Thyroid gland (tissue), 4 donors: ENCODE results near the gene TSTD1. TPM values are rescaled to one million over a fixed set of nuclear protein-coding genes. Genes with fewer than 3 reads are reported as not detected.
"Not testable (repeated sequence)": the region's sequence is repeated elsewhere in the genome, so short reads cannot be mapped to it uniquely, and the experiment has no call there.

ENCODE experiments used
- DNase-seq, 2 donors: peaks; one replicate each; pipeline ENCODE4 v3.0.0-alpha.2; 2019
- H3K27ac ChIP-seq, 3 donors: fragments of 200-600 bp; sonication (generic); 1 replicate in 2 of 3; 2 replicates in 1 of 3; pipeline ENCODE4 v1.5.1; 2016 to 2019; ENCODE audit warnings: mild to moderate bottlenecking in 1 of 3, moderate library complexity in 1 of 3
- H3K27me3 ChIP-seq: fragments of 200-600 bp; sonication (generic); one replicate; pipeline ENCODE4 v1.5.1; 2019
- H3K36me3 ChIP-seq, 2 donors: fragments of 200-600 bp; sonication (generic); one replicate each; pipeline ENCODE4 v1.5.1; 2016 to 2019
- H3K4me1 ChIP-seq, 2 donors: fragments of 200-600 bp; sonication (generic); one replicate each; pipeline ENCODE4 v1.5.1; 2017 to 2019
- H3K4me3 ChIP-seq, 3 donors: fragments of 200-600 bp; sonication (generic); replicated peaks in 1 of 3; 1 replicate in 2 of 3; 2 replicates in 1 of 3; pipeline ENCODE4 v1.5.1; 2016; ENCODE audit warnings: mild to moderate bottlenecking in 1 of 3
- H3K9me3 ChIP-seq: fragments of 200-600 bp; sonication (generic); one replicate; pipeline ENCODE4 v1.5.1; 2017
- POLR2A ChIP-seq, 2 donors: fragments of 450-650 bp; IDR thresholded peaks; one replicate each; pipeline ENCODE4 v1.6.1; 2017; ENCODE audit warnings: antibody characterized with exemption in 2 of 2, mild to moderate bottlenecking in 2 of 2, moderate library complexity in 1 of 2
- WGBS, 2 donors: methylation state at CpG; one replicate each; pipeline ENCODE4 v1.1.5; 2017; 5-methylcytosine and 5-hydroxymethylcytosine counted together
- intact Hi-C: fragments of 100-400 bp; cut with DNase I; formaldehyde crosslinking; loops from one replicate; pipeline ENCODE4 v1.15.1; 2023
- total RNA-seq, 4 donors: library from RNA; depleted of rRNA; stranded (reverse); fragments of >200 nt; gene quantifications; one replicate each; pipeline ENCODE4 v1.2.3, GENCODE V29; 2016
- TF ChIP-seq, protein P1 (sequence below), 6 experiments: fragments of 200-600 bp in 3 of 6; fragments of 450-650 bp in 3 of 6; sonication (generic) in 3 of 6; IDR thresholded peaks; one replicate each; pipeline ENCODE4 v1.5.1; 2016 to 2019; ENCODE audit warnings: antibody characterized with exemption in 6 of 6, mild to moderate bottlenecking in 2 of 6, inconsistent platforms in 1 of 6, moderate library complexity in 1 of 6

The TSTD1 gene
- total RNA-seq, 4 donors from 2014 or later: 256 to 466 (median 320) TPM

DNA sequence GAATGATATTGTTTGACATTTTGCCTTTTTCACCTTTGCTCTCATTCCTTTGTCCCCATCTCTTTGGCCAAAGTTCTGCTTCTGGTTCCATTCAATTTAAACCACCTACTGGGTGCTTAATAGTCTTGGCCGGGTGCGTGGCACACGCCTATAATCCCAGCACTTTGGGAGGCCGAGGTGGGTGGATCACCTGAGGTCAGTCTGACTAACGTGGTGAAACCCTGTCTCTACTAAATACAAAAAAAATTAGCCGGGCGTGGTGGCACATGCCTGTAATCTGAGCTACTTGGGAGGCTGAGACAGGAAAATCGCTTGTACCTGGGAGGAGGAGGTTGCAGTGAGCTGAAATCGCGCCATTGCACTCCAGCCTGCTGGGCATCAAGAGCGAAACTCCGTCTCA lies 16.3 kb downstream of the TSTD1 start:
- intact Hi-C loops, H3K27me3 ChIP-seq, H3K9me3 ChIP-seq, H3K27ac ChIP-seq, H3K4me3 ChIP-seq, H3K36me3 ChIP-seq, DNase-seq: not testable (repeated sequence)
- H3K4me1 ChIP-seq: peaks cover 22 to 26% of the 10 kb centered on the region in 2 donors
- WGBS, 2 donors: 91 to 93% methylated on average over 12 of the region's 12 CpGs

DNA sequence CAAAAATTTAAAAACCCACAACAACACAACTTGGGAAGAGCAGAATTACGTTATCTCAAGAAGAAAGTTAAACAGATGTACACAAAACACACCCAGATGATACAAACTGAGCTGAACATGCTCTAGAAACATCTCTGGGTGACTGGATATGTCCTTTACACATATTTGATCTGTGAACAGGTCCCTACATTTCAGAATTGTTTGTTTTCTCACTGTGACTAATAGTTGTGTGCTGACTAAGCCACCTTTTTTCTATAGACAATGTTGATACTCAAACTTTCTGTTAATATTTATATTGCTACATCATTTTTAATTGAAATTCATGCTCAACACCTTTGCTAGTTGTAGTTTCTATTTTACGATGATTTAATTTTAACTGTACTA lies 16.8 kb downstream of the TSTD1 start:
- peak overlapping the region in 1 of 3 donors; percentile 82 for H3K27ac ChIP-seq
- no peak overlapping the region for H3K4me3 ChIP-seq
- no peak for TF ChIP-seq POLR2A (IDR thresholded peaks at IDR 0.05)
- TF ChIP-seq, protein P1, sequence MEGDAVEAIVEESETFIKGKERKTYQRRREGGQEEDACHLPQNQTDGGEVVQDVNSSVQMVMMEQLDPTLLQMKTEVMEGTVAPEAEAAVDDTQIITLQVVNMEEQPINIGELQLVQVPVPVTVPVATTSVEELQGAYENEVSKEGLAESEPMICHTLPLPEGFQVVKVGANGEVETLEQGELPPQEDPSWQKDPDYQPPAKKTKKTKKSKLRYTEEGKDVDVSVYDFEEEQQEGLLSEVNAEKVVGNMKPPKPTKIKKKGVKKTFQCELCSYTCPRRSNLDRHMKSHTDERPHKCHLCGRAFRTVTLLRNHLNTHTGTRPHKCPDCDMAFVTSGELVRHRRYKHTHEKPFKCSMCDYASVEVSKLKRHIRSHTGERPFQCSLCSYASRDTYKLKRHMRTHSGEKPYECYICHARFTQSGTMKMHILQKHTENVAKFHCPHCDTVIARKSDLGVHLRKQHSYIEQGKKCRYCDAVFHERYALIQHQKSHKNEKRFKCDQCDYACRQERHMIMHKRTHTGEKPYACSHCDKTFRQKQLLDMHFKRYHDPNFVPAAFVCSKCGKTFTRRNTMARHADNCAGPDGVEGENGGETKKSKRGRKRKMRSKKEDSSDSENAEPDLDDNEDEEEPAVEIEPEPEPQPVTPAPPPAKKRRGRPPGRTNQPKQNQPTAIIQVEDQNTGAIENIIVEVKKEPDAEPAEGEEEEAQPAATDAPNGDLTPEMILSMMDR (IDR thresholded peaks at IDR 0.05): no peak
- H3K36me3 ChIP-seq: no peaks in the 10 kb centered on the region
- H3K4me1 ChIP-seq: peaks cover 26 to 30% of the 10 kb centered on the region in 2 donors
- intact Hi-C loops: no loop called here
- no peak for DNase-seq
- WGBS, 2 donors: 92 to 93% methylated on average over 2 of the region's 2 CpGs
- no peaks in the 10 kb centered on the region for H3K9me3 ChIP-seq
- H3K27me3 ChIP-seq: no peaks in the 10 kb centered on the region

- intact Hi-C loops: no loop called here
- WGBS, 2 donors: 20 to 26% methylated on average over 15 to 22 of the region's 34 CpGs
- DNase-seq: peak; percentile 99
Observed at GRCh38 chr1:161021165-161021969, 17.4 kb downstream of the TSTD1 start.

DNA sequence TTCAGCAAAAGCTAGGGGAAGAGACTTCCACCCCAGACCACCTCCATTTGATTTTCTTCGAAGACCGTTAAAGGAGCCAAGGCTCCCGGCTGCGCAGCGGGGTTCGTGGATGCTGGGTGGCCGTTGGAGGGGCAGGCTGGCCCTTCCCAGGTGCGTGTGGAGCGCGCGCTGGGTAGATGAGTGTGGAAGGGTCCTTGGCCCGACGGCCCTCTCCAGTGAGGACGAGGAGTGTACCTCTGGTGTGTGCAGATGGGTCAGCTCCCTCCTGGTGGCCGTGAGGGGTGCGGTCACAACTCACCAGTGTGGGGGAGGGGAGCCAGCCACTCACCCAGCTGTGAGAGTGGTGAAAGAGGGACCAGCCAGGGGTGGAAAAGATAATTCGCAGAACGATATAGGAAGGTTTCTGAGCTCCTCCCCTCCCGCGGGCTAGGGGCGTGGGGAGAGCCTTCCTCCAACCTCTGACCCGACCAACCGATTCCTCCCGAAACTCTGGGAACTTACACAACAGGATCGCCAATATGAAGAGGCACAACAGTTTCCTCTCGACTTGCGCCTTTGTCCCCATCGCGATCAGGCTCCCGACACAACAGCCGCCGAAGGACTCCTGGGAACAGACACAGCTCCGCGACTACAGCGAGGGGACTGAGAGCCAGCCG lies 18.1 kb downstream of the TSTD1 start, which contains the start of gene F11R:
Gene F11R, minus strand, starts transcription at position 644 of the 656 bp plus-strand sequence. Its CDS starts 79 bp downstream, at position 565.
- intact Hi-C loops: no loop called here
- Histone ChIP-seq H3K4me1 (peaks cover 36 to 39% of the 10 kb centered on the region in 2 donors), H3K9me3 (no peaks in the 10 kb centered on the region), H3K27me3 (no peaks in the 10 kb centered on the region), H3K36me3 (no peaks in the 10 kb centered on the region), H3K27ac (peak within 1 kb of the TSS; percentile 71 to 91 (median 82)), H3K4me3 (peak within 1 kb of the TSS; percentile 28 to 88 (median 75))
- 0 to 2% methylated on average over 16 to 23 of the region's 36 CpGs for WGBS, 2 donors
- peak; percentile 68 to 71 for DNase-seq
- TF ChIP-seq POLR2A (IDR thresholded peaks at IDR 0.05): peak; percentile 46 to 78
- TF ChIP-seq, protein P1 (IDR thresholded peaks at IDR 0.05): peak in 3 of 6 experiments; percentile 37 to 50 (median 47)

More at GRCh38 chr1:161021165-161021969, 17.4 kb downstream of the TSTD1 start:
- H3K9me3 ChIP-seq: no peaks in the 10 kb centered on the region
- H3K27ac ChIP-seq: peak overlapping the region; percentile 50 to 91 (median 82)
- no peaks in the 10 kb centered on the region for H3K36me3 ChIP-seq
- peaks cover 29 to 32% of the 10 kb centered on the region in 2 donors for H3K4me1 ChIP-seq
- H3K4me3 ChIP-seq: peak overlapping the region; percentile 25 to 75 (median 28)
- TF ChIP-seq, protein P1 (IDR thresholded peaks at IDR 0.05): no peak
- peak in 1 of 2 donors; percentile 89 for TF ChIP-seq POLR2A (IDR thresholded peaks at IDR 0.05)
- no peaks in the 10 kb centered on the region for H3K27me3 ChIP-seq

GRCh38 chr1:161019751-161020495 lies 18.8 kb downstream of the TSTD1 start:
- no peaks in the 10 kb centered on the region for H3K27me3 ChIP-seq
- H3K27ac ChIP-seq: peak overlapping the region; percentile 71 to 91 (median 82)
- H3K4me3 ChIP-seq: peak overlapping the region; percentile 28 to 88 (median 75)
- WGBS, 2 donors: 2% methylated on average over 10 of the region's 10 CpGs
- peaks cover 42 to 43% of the 10 kb centered on the region in 2 donors for H3K4me1 ChIP-seq
- H3K36me3 ChIP-seq: no peaks in the 10 kb centered on the region
- H3K9me3 ChIP-seq: no peaks in the 10 kb centered on the region
- no peak for DNase-seq
- TF ChIP-seq, protein P1 (IDR thresholded peaks at IDR 0.05): no peak
- TF ChIP-seq POLR2A (IDR thresholded peaks at IDR 0.05): peak in 1 of 2 donors; percentile 48
- intact Hi-C loops: no loop called here

DNA sequence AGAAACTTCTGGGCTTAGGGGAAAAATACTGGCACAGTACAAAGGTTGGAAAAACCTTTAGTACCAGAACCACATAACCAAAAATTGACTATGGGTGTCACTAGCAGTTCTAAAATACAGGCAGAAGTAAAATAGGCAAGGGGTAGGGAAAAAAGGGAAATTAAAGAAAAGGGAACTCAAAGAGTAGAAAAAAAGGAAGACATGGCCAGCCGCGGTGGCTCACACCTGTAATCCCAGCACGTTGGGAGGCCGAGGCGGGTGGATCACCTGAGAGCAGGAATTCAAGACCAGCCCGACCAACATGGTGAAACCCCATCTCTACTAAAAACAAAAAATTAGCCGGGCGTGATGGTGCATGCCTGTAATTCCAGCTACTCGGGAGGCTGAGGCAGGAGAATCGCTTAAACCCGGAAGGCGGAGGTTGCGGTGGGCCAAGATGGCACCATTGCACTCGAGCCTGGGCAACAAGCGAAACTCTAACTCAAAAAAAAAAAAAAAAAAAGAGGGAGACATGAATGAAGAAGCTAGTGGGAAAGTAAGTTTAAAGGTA lies 19.6 kb downstream of the TSTD1 start:
- peaks cover 49 to 51% of the 10 kb centered on the region in 2 donors for H3K4me1 ChIP-seq
- peak overlapping the region in 1 of 3 donors; percentile 75 for H3K4me3 ChIP-seq
- intact Hi-C loops, DNase-seq, H3K36me3 ChIP-seq, H3K9me3 ChIP-seq, H3K27me3 ChIP-seq: not testable (repeated sequence)
- H3K27ac ChIP-seq: peak overlapping the region; percentile 35 to 82 (median 60)
- WGBS, 2 donors: 83 to 90% methylated on average over 15 of the region's 15 CpGs
